Measurements from ENCODE around the gene SLC6A1.

SLC6A1 gene

DNA sequence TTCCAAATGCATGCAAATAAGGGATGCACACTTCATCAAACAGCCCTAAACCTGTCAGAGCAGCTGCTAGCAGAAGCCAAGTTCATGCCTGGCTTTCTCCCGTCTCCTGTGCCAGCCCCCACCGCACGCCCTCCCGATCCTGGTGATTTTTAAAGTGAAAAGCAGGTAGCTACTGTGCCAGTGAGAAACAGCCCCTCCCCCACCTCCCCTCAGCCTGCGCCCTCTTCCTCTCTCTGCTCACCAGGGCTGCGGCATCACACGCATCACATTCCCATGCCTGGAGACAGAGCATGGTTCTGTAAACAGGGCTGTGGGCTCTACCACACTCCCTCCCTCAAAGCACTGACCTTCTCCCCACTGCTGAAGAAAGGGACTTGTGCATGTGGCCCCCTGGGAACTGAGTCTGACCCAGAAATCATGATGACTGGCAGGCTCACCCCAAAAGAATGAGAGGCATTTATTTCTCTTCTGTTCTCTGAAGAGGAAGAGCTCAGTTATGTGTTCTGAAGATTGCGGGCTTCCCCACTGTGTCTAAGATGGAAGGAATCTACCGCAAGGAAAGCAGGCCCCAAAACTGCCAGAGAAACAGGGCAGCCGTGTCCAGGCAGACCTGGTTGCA lies 14.5 kb upstream of the SLC6A1 start:
- Mint-ChIP-seq H3K9me3 (no peaks in the 10 kb centered on the region), H3K36me3 (ENCODE audit: low read depth) (no peaks in the 10 kb centered on the region), H3K4me1 (ENCODE audit: low read depth) (peaks cover 11% of the 10 kb centered on the region), H3K27ac (no peak overlapping the region), H3K27me3 (peaks cover 51% of the 10 kb centered on the region), H3K4me3 (no peak overlapping the region)
- DNase-seq = no peak

DNA sequence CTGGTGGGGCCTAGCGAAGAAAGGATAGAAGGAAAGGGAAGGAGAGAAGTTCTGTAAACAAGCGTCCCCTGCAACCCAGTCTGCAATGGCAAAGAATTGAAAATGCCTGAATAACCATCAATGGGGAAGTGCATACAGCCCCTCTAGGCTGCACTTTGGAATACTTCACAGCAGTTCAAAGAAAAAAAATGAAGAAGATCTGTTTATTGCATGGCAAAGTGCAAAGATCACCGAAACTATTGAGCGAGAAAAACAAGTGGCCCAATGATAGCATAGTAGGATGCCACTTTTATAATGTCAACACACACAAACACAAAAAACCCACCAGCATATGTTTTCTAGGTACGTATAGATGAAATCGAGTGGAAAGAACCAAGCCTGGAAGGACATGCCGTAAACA lies 13.6 kb upstream of the SLC6A1 start:
- Mint-ChIP-seq H3K36me3 (ENCODE audit: low read depth) (no peaks in the 10 kb centered on the region), H3K27ac (no peak overlapping the region), H3K9me3 (no peaks in the 10 kb centered on the region), H3K4me1 (ENCODE audit: low read depth) (peaks cover 13% of the 10 kb centered on the region), H3K27me3 (peaks cover 49% of the 10 kb centered on the region), H3K4me3 (no peak overlapping the region)
- no peak for DNase-seq

DNA sequence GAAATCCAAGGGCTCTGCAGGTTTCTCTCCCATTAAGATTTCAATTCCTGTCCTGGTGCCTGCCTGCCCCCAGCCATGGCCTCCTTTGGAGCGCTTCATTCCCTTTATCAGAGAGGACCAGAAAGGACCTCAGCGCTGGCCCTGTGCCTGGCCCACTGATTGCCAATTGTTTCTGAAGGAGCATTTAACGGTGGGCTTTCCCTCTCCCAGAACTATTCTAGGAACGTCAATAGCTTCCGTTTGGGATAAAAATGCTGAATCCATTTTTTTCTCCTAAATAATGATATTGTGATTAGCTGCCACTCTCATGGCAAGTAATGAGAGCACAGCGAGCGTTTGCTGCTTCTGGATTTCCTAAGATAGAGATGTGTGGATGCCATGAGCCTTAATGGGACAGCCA lies 12.2 kb upstream of the SLC6A1 start:
- Mint-ChIP-seq H3K27ac (no peak overlapping the region), H3K4me3 (no peak overlapping the region), H3K4me1 (ENCODE audit: low read depth) (peaks cover 13% of the 10 kb centered on the region), H3K36me3 (ENCODE audit: low read depth) (no peaks in the 10 kb centered on the region), H3K27me3 (peaks cover 42% of the 10 kb centered on the region), H3K9me3 (no peaks in the 10 kb centered on the region)
- DNase-seq = no peak

DNA sequence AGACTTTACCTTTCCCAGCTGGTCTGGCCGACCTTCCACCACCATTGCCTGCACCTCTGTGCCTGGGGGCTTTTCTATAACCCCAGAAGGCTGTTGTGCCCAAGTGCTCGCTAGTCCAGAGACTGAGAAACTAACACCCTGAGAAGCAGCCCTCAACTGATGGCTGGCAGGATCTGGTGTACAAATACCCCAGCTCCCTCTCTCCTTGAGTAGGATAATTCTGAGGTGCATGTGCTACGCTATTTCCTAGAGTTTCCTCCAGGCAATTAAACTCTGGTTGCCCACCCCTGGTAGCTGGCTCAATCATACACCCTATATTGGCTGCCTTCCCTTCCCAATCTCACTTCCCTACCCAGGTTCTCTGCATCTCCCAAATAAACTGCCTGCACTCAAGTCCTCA lies 11.5 kb upstream of the SLC6A1 start:
- no peak for DNase-seq
- Mint-ChIP-seq H3K27me3 (peaks cover 42% of the 10 kb centered on the region), H3K36me3 (ENCODE audit: low read depth) (no peaks in the 10 kb centered on the region), H3K9me3 (no peaks in the 10 kb centered on the region), H3K4me3 (no peak overlapping the region), H3K4me1 (ENCODE audit: low read depth) (peaks cover 13% of the 10 kb centered on the region), H3K27ac (no peak overlapping the region)

DNA sequence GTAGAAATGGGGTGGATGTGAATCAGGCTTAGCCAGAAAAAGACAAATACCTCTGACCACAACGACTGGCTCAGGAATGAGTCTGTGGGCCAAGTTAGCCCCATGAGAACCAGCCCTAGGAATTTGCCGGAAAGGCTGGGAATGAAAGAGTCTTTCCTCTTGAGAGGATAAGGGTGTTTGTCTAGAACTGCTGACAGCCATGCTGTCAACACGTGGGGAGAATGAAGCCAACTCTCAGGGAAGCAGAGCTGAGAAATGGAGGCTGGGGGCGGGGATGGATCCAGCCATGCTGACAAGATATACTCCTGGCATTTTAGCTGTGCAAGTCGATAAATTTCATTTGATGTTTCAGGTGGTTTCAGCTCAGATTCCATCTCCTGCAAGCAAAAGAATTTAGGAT lies 10.6 kb upstream of the SLC6A1 start:
- Mint-ChIP-seq H3K4me3 (no peak overlapping the region), H3K9me3 (no peaks in the 10 kb centered on the region), H3K4me1 (ENCODE audit: low read depth) (peaks cover 7% of the 10 kb centered on the region), H3K36me3 (ENCODE audit: low read depth) (no peaks in the 10 kb centered on the region), H3K27ac (no peak overlapping the region), H3K27me3 (peaks cover 38% of the 10 kb centered on the region)
- DNase-seq = no peak

DNA sequence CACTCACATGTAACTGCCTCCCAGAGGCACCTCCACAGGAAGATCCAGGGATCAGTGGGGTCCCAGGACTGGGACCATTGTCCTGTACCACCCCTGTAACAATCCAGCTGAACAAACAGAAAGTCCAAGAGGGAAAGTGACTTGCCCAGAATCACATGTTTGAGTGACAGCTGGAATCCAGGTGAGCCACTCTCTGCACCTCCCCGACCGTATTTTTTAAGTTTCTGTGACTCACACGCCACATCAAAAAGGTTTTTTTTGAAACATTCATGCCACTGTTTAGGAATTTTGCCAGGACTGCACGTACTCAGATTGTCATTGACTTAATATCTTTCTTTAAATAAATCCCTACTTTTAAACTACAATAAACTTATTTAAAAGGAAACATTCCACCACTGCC lies 9.8 kb upstream of the SLC6A1 start:
- no peak for DNase-seq
- Mint-ChIP-seq H3K36me3 (ENCODE audit: low read depth) (no peaks in the 10 kb centered on the region), H3K4me3 (no peak overlapping the region), H3K4me1 (ENCODE audit: low read depth) (peaks cover 5% of the 10 kb centered on the region), H3K9me3 (no peaks in the 10 kb centered on the region), H3K27me3 (peaks cover 42% of the 10 kb centered on the region), H3K27ac (no peak overlapping the region)

GRCh38 chr3:10983219-10983916 lies 9.2 kb upstream of the SLC6A1 start:
- Mint-ChIP-seq H3K27me3 (peaks cover 41% of the 10 kb centered on the region), H3K27ac (no peak overlapping the region), H3K4me3 (no peak overlapping the region), H3K4me1 (ENCODE audit: low read depth) (peaks cover 5% of the 10 kb centered on the region), H3K36me3 (ENCODE audit: low read depth) (no peaks in the 10 kb centered on the region), H3K9me3 (no peaks in the 10 kb centered on the region)
- DNase-seq = no peak

DNA sequence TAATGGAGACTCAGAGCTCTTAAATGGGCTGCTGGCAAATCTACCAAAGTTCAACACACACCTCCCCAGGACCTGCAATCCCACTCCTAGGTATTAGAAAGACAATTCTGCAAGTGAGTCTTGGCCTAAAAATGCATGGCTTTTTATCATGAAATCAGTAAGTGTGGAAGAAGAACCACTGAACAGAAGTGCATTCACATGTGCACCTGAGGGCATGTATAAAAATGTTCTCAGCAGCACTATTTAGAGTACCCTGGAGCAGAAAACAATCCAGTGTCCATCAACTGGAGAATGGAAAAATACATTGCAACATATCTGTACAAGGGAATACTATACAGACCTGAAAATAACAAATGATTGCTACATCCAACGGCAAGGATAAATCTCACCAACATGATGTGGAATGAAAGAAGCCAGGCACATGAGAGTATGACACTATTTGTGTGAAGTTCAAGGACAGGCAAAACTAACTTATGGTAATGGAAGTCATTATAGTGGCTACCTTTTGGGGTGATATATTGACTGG lies 8.1 kb upstream of the SLC6A1 start:
- no peak for DNase-seq
- H3K9me3 Mint-ChIP-seq = no peaks in the 10 kb centered on the region
- H3K4me1 Mint-ChIP-seq (ENCODE audit: low read depth) = peaks cover 5% of the 10 kb centered on the region
- H3K4me3 Mint-ChIP-seq = no peak overlapping the region
- no peak overlapping the region for H3K27ac Mint-ChIP-seq
- peaks cover 44% of the 10 kb centered on the region for H3K27me3 Mint-ChIP-seq
- H3K36me3 Mint-ChIP-seq (ENCODE audit: low read depth) = no peaks in the 10 kb centered on the region

DNA sequence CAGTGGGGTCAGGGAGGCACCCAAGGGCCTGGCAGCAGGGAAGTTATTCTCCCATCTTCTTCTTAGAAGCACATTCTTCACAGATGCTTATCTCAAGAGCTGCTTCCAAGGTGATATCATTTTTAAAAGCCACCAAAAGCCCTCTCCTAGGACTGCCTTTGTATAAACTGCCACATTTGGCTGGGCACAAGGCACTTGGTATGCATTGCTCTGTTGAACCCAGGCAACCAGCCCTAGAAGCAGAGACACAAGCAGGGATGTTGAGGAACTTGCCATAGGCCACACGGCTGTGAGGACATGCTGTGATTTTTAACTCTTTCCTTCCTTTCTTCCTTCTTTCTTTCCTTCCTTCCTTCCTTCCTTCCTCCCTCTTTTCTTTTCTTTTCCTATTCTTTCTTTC lies 7.4 kb upstream of the SLC6A1 start:
- no peak overlapping the region for H3K4me3 Mint-ChIP-seq
- H3K4me1 Mint-ChIP-seq (ENCODE audit: low read depth) = peaks cover 5% of the 10 kb centered on the region
- peaks cover 48% of the 10 kb centered on the region for H3K27me3 Mint-ChIP-seq
- H3K27ac Mint-ChIP-seq = no peak overlapping the region
- H3K36me3 Mint-ChIP-seq (ENCODE audit: low read depth) = no peaks in the 10 kb centered on the region
- no peak for DNase-seq
- H3K9me3 Mint-ChIP-seq = no peaks in the 10 kb centered on the region

GRCh38 chr3:10986592-10986991 lies 6.0 kb upstream of the SLC6A1 start:
- Mint-ChIP-seq H3K4me1 (ENCODE audit: low read depth) (peaks cover 5% of the 10 kb centered on the region), H3K27ac (no peak overlapping the region), H3K27me3 (peaks cover 51% of the 10 kb centered on the region), H3K4me3 (no peak overlapping the region), H3K36me3 (ENCODE audit: low read depth) (no peaks in the 10 kb centered on the region), H3K9me3 (no peaks in the 10 kb centered on the region)
- DNase-seq = no peak

DNA sequence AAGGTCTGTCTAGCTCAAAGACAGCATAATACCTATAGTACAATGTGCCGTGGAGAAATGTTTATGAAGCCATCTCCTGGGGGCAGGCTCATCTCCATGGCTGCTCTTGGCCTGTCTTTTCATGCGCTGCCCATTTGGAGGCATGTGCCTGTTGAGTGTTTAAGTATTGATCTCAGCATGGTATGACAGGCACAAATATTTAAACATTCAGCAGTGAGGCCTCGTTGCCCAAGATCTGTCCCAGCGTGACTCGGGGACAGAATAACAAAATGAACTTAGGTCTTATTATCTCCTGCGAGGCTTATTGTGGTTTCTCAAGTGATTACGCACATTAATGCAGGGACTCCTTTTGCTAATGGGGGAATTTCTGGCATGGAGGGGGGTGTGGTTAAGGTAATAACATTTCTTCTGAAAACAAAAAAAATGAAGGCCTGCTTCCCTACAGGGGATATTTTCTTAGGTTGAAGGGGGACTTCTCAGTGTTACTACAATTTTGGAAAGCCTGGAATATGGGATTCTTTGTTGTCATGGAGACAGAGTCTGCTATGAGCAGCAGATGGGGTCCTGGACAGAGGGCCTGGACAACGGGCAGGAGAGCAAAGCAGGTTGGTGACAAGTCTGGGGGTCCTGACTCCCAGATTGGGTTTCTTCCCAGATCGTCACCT lies 4.4 kb upstream of the SLC6A1 start:
- Mint-ChIP-seq H3K27ac (no peak overlapping the region), H3K36me3 (ENCODE audit: low read depth) (no peaks in the 10 kb centered on the region), H3K4me1 (ENCODE audit: low read depth) (peaks cover 6% of the 10 kb centered on the region), H3K9me3 (no peaks in the 10 kb centered on the region), H3K27me3 (peaks cover 47% of the 10 kb centered on the region), H3K4me3 (no peak overlapping the region)
- DNase-seq = no peak

GRCh38 chr3:10988991-10989484 lies 3.5 kb upstream of the SLC6A1 start:
- Mint-ChIP-seq H3K4me1 (ENCODE audit: low read depth) (peaks cover 8% of the 10 kb centered on the region), H3K4me3 (no peak overlapping the region), H3K27ac (no peak overlapping the region), H3K27me3 (peaks cover 52% of the 10 kb centered on the region), H3K36me3 (ENCODE audit: low read depth) (no peaks in the 10 kb centered on the region), H3K9me3 (no peaks in the 10 kb centered on the region)
- DNase-seq = no peak

DNA sequence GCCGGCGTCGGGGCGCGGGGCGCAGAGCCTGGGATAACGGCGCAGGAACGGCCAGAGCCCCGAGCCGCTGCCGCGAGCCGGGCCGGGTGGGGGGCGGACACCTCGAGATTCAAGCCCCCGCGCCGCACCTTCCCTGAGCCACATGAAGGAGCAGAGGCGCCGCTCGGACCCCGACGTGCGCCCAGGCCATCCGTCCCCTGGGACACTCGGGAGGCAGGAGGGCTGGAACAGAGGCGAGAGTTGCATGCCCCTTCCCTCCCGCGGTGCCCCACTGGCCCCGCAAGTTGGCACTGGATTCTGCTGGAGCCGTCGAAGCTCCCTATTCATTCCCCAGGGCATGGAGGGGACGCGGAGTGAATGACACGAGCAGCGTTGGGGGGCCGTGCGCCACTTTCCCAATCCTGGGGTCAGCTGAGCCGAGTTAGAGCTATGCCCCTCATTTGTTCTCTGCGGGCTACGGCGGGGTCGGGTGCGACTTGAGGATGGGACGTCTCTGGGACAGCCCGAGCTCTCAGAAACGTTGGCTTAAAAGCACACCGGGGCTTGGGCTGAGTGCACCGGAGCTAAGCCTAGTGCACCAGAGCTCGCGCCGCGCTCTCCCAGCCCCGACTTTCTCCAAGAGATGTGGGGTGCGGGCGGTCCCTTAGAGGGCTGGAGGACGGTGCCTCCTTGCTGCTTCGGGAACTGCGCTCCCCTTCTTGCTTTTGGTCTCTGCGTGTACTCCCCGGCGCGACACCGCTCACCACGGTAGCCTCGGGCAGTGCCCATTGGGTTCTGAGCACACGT lies 588 bp downstream of the SLC6A1 start:
- Mint-ChIP-seq H3K4me3 (no peak overlapping the region), H3K27me3 (peaks cover 73% of the 10 kb centered on the region), H3K4me1 (ENCODE audit: low read depth) (peaks cover 8% of the 10 kb centered on the region), H3K36me3 (ENCODE audit: low read depth) (no peaks in the 10 kb centered on the region), H3K27ac (no peak overlapping the region), H3K9me3 (no peaks in the 10 kb centered on the region)
- no peak for DNase-seq

- Mint-ChIP-seq H3K4me1 (ENCODE audit: low read depth) (peaks cover 8% of the 10 kb centered on the region), H3K36me3 (ENCODE audit: low read depth) (no peaks in the 10 kb centered on the region), H3K4me3 (no peak overlapping the region), H3K27ac (no peak overlapping the region), H3K9me3 (no peaks in the 10 kb centered on the region), H3K27me3 (peaks cover 77% of the 10 kb centered on the region)
- no peak for DNase-seq
Observed at GRCh38 chr3:10993729-10994065, 1.1 kb downstream of the SLC6A1 start.

Data from activated T-cell treated with anti-CD3 and anti-CD28 coated beads, Interleukin-2, amount 50 U/mL, for 24 hours (primary cell).